Liver (tissue), 9 donors: ENCODE data around the gene CACNA2D1. TPM values are rescaled to one million over a fixed set of nuclear protein-coding genes. Genes with fewer than 3 reads are reported as not detected.

Source experiments
- DNase-seq: peaks from one replicate; pipeline ENCODE4 v3.0.0-alpha.2; 2017; ENCODE audit warnings: low spot score
- H3K27ac ChIP-seq, 2 donors: one replicate each; pipeline ENCODE4 v1.7.0; 2013; ENCODE audit warnings: inconsistent platforms in 2 of 2, low read length in 2 of 2, control low read depth in 1 of 2, low read depth in 1 of 2, mild to moderate bottlenecking in 1 of 2
- H3K27me3 ChIP-seq, 4 donors: one replicate each; pipeline versions ENCODE4 v1.6.1 to v1.7.0; 2013; ENCODE audit warnings: low read length in 3 of 4, inconsistent platforms in 1 of 4, mild to moderate bottlenecking in 1 of 4, moderate library complexity in 1 of 4; ENCODE audit not compliant: control insufficient read depth in 4 of 4, insufficient read depth in 4 of 4
- H3K36me3 ChIP-seq, 4 donors: one replicate each; pipeline versions ENCODE4 v1.6.1 to v1.7.0; 2013; ENCODE audit warnings: low read length in 3 of 4, mild to moderate bottlenecking in 3 of 4, low read depth in 1 of 4, moderate library complexity in 1 of 4; ENCODE audit not compliant: control insufficient read depth in 4 of 4, insufficient read depth in 3 of 4
- H3K4me1 ChIP-seq, 4 donors: one replicate each; pipeline versions ENCODE4 v1.6.1 to v1.7.0; 2013; ENCODE audit warnings: low read length in 3 of 4, mild to moderate bottlenecking in 3 of 4, moderate library complexity in 1 of 4; ENCODE audit not compliant: control insufficient read depth in 4 of 4, insufficient read depth in 4 of 4
- H3K4me3 ChIP-seq, 3 donors: one replicate each; pipeline versions ENCODE4 v1.6.1 to v1.7.0; 2013; ENCODE audit warnings: low read length in 3 of 3, control low read depth in 1 of 3, low read depth in 1 of 3, mild to moderate bottlenecking in 1 of 3
- H3K9ac ChIP-seq, 2 donors: one replicate each; pipeline ENCODE4 v1.7.0; 2013; ENCODE audit warnings: low read length in 2 of 2, mild to moderate bottlenecking in 2 of 2, moderate library complexity in 2 of 2, control low read depth in 1 of 2, low read depth in 1 of 2
- H3K9me3 ChIP-seq, 4 donors: one replicate each; pipeline versions ENCODE4 v1.6.1 to v1.7.0; 2013; ENCODE audit warnings: low read length in 3 of 4; ENCODE audit not compliant: control insufficient read depth in 4 of 4
- ATF3 ChIP-seq: IDR thresholded peaks from 2 replicates; pipeline ENCODE4 v1.6.1; 2016; ENCODE audit warnings: antibody characterized with exemption
- CTCF ChIP-seq: fragments of 150-350 bp; IDR thresholded peaks from 2 replicates; pipeline ENCODE4 v1.5.1; 2017; ENCODE audit warnings: improper control_type of control experiment, low read depth, low read length; ENCODE audit not compliant: missing input control
- FOXA1 ChIP-seq: IDR thresholded peaks from 2 replicates; pipeline ENCODE4 v1.6.1; 2016; ENCODE audit warnings: antibody characterized with exemption
- FOXA2 ChIP-seq: IDR thresholded peaks from 2 replicates; pipeline ENCODE4 v1.6.1; 2016; ENCODE audit warnings: antibody characterized with exemption
- HNF4A ChIP-seq, 2 donors: conservative IDR thresholded peaks; 2 replicates each; pipeline ENCODE4 v1.6.1; 2016; ENCODE audit warnings: antibody characterized with exemption in 2 of 2, mild to moderate bottlenecking in 2 of 2
- HNF4G ChIP-seq: IDR thresholded peaks from 2 replicates; pipeline ENCODE4 v1.6.1; 2016; ENCODE audit warnings: antibody characterized with exemption
- JUND ChIP-seq, 2 donors: IDR thresholded peaks; 2 replicates each; pipeline ENCODE4 v1.6.1; 2016; ENCODE audit warnings: antibody characterized with exemption in 2 of 2
- MAX ChIP-seq: IDR thresholded peaks from 2 replicates; pipeline ENCODE4 v1.6.1; 2016; ENCODE audit warnings: antibody characterized with exemption
- NR2F2 ChIP-seq: IDR thresholded peaks from 2 replicates; pipeline ENCODE4 v1.6.1; 2016; ENCODE audit warnings: antibody characterized with exemption
- RAD21 ChIP-seq, 2 donors: IDR thresholded peaks; 2 replicates each; pipeline ENCODE4 v1.6.1; 2016; ENCODE audit warnings: antibody characterized with exemption in 2 of 2, mild to moderate bottlenecking in 2 of 2
- REST ChIP-seq: IDR thresholded peaks from 2 replicates; pipeline ENCODE4 v1.6.1; 2016; ENCODE audit warnings: antibody characterized with exemption, mild to moderate bottlenecking
- RXRA ChIP-seq, 2 donors: IDR thresholded peaks; 2 replicates each; pipeline ENCODE4 v1.6.1; 2017 to 2018; ENCODE audit warnings: antibody characterized with exemption in 2 of 2, mild to moderate bottlenecking in 1 of 2
- SP1 ChIP-seq: IDR thresholded peaks from 2 replicates; pipeline ENCODE4 v1.6.1; 2018; ENCODE audit warnings: antibody characterized with exemption, mild to moderate bottlenecking
- TAF1 ChIP-seq: conservative IDR thresholded peaks from 2 replicates; pipeline ENCODE4 v1.6.1; 2016; ENCODE audit warnings: antibody characterized with exemption, mild to moderate bottlenecking
- YY1 ChIP-seq: IDR thresholded peaks from 2 replicates; pipeline ENCODE4 v1.6.1; 2016; ENCODE audit warnings: antibody characterized with exemption, mild to moderate bottlenecking
- ZBTB33 ChIP-seq: IDR thresholded peaks from 2 replicates; pipeline ENCODE4 v1.6.1; 2016; ENCODE audit warnings: antibody characterized with exemption
- WGBS: extraction: QIAGEN DNeasy Blood & Tissue Kit; methylation state at CpG from one replicate; pipeline ENCODE4 v1.1.7; 2013; 5-methylcytosine and 5-hydroxymethylcytosine counted together
- polyA plus RNA-seq, 2 donors: library from polyadenylated mRNA; stranded (reverse) in 1 of 2; unstranded in 1 of 2; fragments of 200-250 nt in 1 of 2; fragments of >200 nt in 1 of 2; fragmentation: Nextera tagmentation in 1 of 2; extraction: Ambion mirVana in 1 of 2; gene quantifications; one replicate each; pipeline versions ENCODE4 v1.2.1 to v1.2.3, GENCODE V29; 2013 to 2015
- total RNA-seq, 2 donors: library from RNA; depleted of rRNA; stranded (reverse); fragments of >200 nt; gene quantifications; one replicate each; pipeline ENCODE4 v1.2.3, GENCODE V29; 2014
- donor health status: healthy.
- donor health status: healthy.
- donor health status: healthy.
- donor health status: healthy.
- donor health status: healthy.

Gene CACNA2D1
- total and polyA plus RNA-seq, 4 donors = 0.42 to 2.3 (median 0.94) TPM

GRCh38 chr7:82056282-82056681, 387.3 kb downstream of the CACNA2D1 start (continued):
- no peak for TF ChIP-seq ZBTB33
- TF ChIP-seq NR2F2 = no peak
- TF ChIP-seq TAF1 = no peak
- TF ChIP-seq HNF4A (conservative IDR thresholded peaks at IDR 0.05) = no peak
- no peak for TF ChIP-seq ATF3

- Histone ChIP-seq H3K27ac (no peak overlapping the region), H3K27me3 (peaks cover 0 to 3% (median 0%) of the 10 kb centered on the region in 4 donors), H3K9me3 (no peaks in the 10 kb centered on the region), H3K36me3 (no peaks in the 10 kb centered on the region), H3K4me3 (no peak overlapping the region), H3K4me1 (no peaks in the 10 kb centered on the region), H3K9ac (no peak overlapping the region)
- DNase-seq = no peak
- WGBS = 83% methylated on average over 1 of the region's 1 CpG
- TF ChIP-seq SP1 = no peak
- no peak for TF ChIP-seq ZBTB33
- no peak for TF ChIP-seq ATF3
- TF ChIP-seq CTCF = no peak
- TF ChIP-seq FOXA2 = no peak
- no peak for TF ChIP-seq HNF4G
- no peak for TF ChIP-seq YY1
- TF ChIP-seq HNF4A (conservative IDR thresholded peaks at IDR 0.05) = no peak
- no peak for TF ChIP-seq RXRA (IDR thresholded peaks at IDR 0.05)
- no peak for TF ChIP-seq MAX
- no peak for TF ChIP-seq RAD21 (IDR thresholded peaks at IDR 0.05)
- TF ChIP-seq NR2F2 = no peak
Observed at GRCh38 chr7:82054544-82054943, 389.0 kb downstream of the CACNA2D1 start.

GRCh38 chr7:82053453-82054032, 390.0 kb downstream of the CACNA2D1 start:
- Histone ChIP-seq H3K9ac (no peak overlapping the region), H3K4me3 (no peak overlapping the region), H3K36me3 (no peaks in the 10 kb centered on the region), H3K9me3 (no peaks in the 10 kb centered on the region), H3K27ac (no peak overlapping the region), H3K4me1 (no peaks in the 10 kb centered on the region), H3K27me3 (peaks cover 0 to 4% (median 0%) of the 10 kb centered on the region in 4 donors)
- 84% methylated on average over 3 of the region's 3 CpGs for WGBS
- DNase-seq = no peak
- TF ChIP-seq JUND (IDR thresholded peaks at IDR 0.05) = no peak
- no peak for TF ChIP-seq RXRA (IDR thresholded peaks at IDR 0.05)
- no peak for TF ChIP-seq HNF4A (conservative IDR thresholded peaks at IDR 0.05)
- TF ChIP-seq YY1 = no peak
- TF ChIP-seq TAF1 = no peak
- no peak for TF ChIP-seq REST
- no peak for TF ChIP-seq MAX
- no peak for TF ChIP-seq ATF3
- TF ChIP-seq RAD21 (IDR thresholded peaks at IDR 0.05) = no peak
- TF ChIP-seq FOXA1 = no peak
